ENCODE measurements around the gene PTS.
"Not testable (repeated sequence)": the region's sequence is repeated elsewhere in the genome, so short reads cannot be mapped to it uniquely, and the experiment has no call there.

PTS gene

GRCh38 chr11:112185883-112186282, 40.3 kb upstream of the PTS start:
- Histone ChIP-seq H3K4me1 (ENCODE audit: control insufficient read depth, low read depth, low read length) (no peaks in the 10 kb centered on the region), H3K56ac (ENCODE audit: low read length) (no peak overlapping the region), H3K27ac (ENCODE audit: low read depth, low read length) (no peak overlapping the region), H2BK15ac (replicated peaks; ENCODE audit: low read depth) (no peak overlapping the region), H3K36me3 (ENCODE audit: control insufficient read depth, insufficient read depth, low read length) (no peaks in the 10 kb centered on the region), H2BK5ac (ENCODE audit: low read length) (no peak overlapping the region), H2AK5ac (ENCODE audit: low read length) (no peak overlapping the region), H3K23ac (ENCODE audit: low read length) (no peak overlapping the region), H3K79me2 (ENCODE audit: control insufficient read depth, insufficient read depth, low read length) (no peaks in the 10 kb centered on the region), H3K27me3 (ENCODE audit: insufficient read depth, low read length, poor library complexity) (no peaks in the 10 kb centered on the region), H3K4ac (ENCODE audit: low read depth, low read length) (no peak overlapping the region), H3K79me1 (ENCODE audit: low read length) (no peaks in the 10 kb centered on the region), H2BK120ac (ENCODE audit: low read depth, low read length) (no peak overlapping the region), H3K4me3 (ENCODE audit: low read length) (no peak overlapping the region), H3K9ac (ENCODE audit: low read length) (no peak overlapping the region), H3K4me2 (ENCODE audit: low read length) (no peak overlapping the region), H3K18ac (ENCODE audit: low read length) (no peak overlapping the region), H4K5ac (ENCODE audit: low read length) (no peak overlapping the region), H4K8ac (ENCODE audit: low read depth, low read length) (no peak overlapping the region)
- no peak for DNase-seq

- Histone ChIP-seq H3K79me1 (ENCODE audit: low read length) (no peaks in the 10 kb centered on the region), H2BK120ac (ENCODE audit: low read depth, low read length) (no peak overlapping the region), H3K18ac (ENCODE audit: low read length) (no peak overlapping the region), H3K4me1 (ENCODE audit: control insufficient read depth, low read depth, low read length) (no peaks in the 10 kb centered on the region), H4K5ac (ENCODE audit: low read length) (no peak overlapping the region), H2BK15ac (replicated peaks; ENCODE audit: low read depth) (no peak overlapping the region), H3K36me3 (ENCODE audit: control insufficient read depth, insufficient read depth, low read length) (no peaks in the 10 kb centered on the region), H3K23ac (ENCODE audit: low read length) (no peak overlapping the region), H3K79me2 (ENCODE audit: control insufficient read depth, insufficient read depth, low read length) (no peaks in the 10 kb centered on the region), H3K4me2 (ENCODE audit: low read length) (no peak overlapping the region), H3K4ac (ENCODE audit: low read depth, low read length) (no peak overlapping the region), H3K27me3 (ENCODE audit: insufficient read depth, low read length, poor library complexity) (no peaks in the 10 kb centered on the region), H3K9ac (ENCODE audit: low read length) (no peak overlapping the region), H4K8ac (ENCODE audit: low read depth, low read length) (no peak overlapping the region), H3K27ac (ENCODE audit: low read depth, low read length) (no peak overlapping the region), H3K56ac (ENCODE audit: low read length) (no peak overlapping the region), H2AK5ac (ENCODE audit: low read length) (no peak overlapping the region), H3K4me3 (ENCODE audit: low read length) (no peak overlapping the region), H2BK5ac (ENCODE audit: low read length) (no peak overlapping the region)
- no peak for DNase-seq
Measured at GRCh38 chr11:112186304-112186703, 39.9 kb upstream of the PTS start.

GRCh38 chr11:112195113-112195512, 31.1 kb upstream of the PTS start:
- not testable (repeated sequence) for H3K4ac ChIP-seq (ENCODE audit: low read depth, low read length); H3K27me3 ChIP-seq (ENCODE audit: insufficient read depth, low read length, poor library complexity); H2BK15ac ChIP-seq (replicated peaks; ENCODE audit: low read depth); H4K8ac ChIP-seq (ENCODE audit: low read depth, low read length); H3K18ac ChIP-seq (ENCODE audit: low read length); H2BK5ac ChIP-seq (ENCODE audit: low read length); H3K9ac ChIP-seq (ENCODE audit: low read length); DNase-seq; H3K23ac ChIP-seq (ENCODE audit: low read length); H3K36me3 ChIP-seq (ENCODE audit: control insufficient read depth, insufficient read depth, low read length); H3K79me2 ChIP-seq (ENCODE audit: control insufficient read depth, insufficient read depth, low read length); H3K4me1 ChIP-seq (ENCODE audit: control insufficient read depth, low read depth, low read length); H3K27ac ChIP-seq (ENCODE audit: low read depth, low read length); H3K56ac ChIP-seq (ENCODE audit: low read length); H3K4me2 ChIP-seq (ENCODE audit: low read length); H3K79me1 ChIP-seq (ENCODE audit: low read length); H2BK120ac ChIP-seq (ENCODE audit: low read depth, low read length); H3K4me3 ChIP-seq (ENCODE audit: low read length); H4K5ac ChIP-seq (ENCODE audit: low read length); H2AK5ac ChIP-seq (ENCODE audit: low read length)
- WGBS (ENCODE audit: extremely low coverage, insufficient coverage, low lambda C conversion rate): no CpG with 5 or more reads among the region's 11 CpGs

GRCh38 chr11:112195951-112196351, 30.3 kb upstream of the PTS start:
- Histone ChIP-seq H2BK15ac (replicated peaks; ENCODE audit: low read depth) (no peak overlapping the region), H3K4me1 (ENCODE audit: control insufficient read depth, low read depth, low read length) (no peaks in the 10 kb centered on the region), H3K4ac (ENCODE audit: low read depth, low read length) (no peak overlapping the region), H4K8ac (ENCODE audit: low read depth, low read length) (no peak overlapping the region), H2BK120ac (ENCODE audit: low read depth, low read length) (no peak overlapping the region), H3K9ac (ENCODE audit: low read length) (no peak overlapping the region), H3K79me2 (ENCODE audit: control insufficient read depth, insufficient read depth, low read length) (no peaks in the 10 kb centered on the region), H3K79me1 (ENCODE audit: low read length) (no peaks in the 10 kb centered on the region), H3K36me3 (ENCODE audit: control insufficient read depth, insufficient read depth, low read length) (no peaks in the 10 kb centered on the region), H3K27me3 (ENCODE audit: insufficient read depth, low read length, poor library complexity) (no peaks in the 10 kb centered on the region), H3K4me2 (ENCODE audit: low read length) (no peak overlapping the region), H2BK5ac (ENCODE audit: low read length) (no peak overlapping the region), H3K4me3 (ENCODE audit: low read length) (no peak overlapping the region), H2AK5ac (ENCODE audit: low read length) (no peak overlapping the region), H4K5ac (ENCODE audit: low read length) (no peak overlapping the region), H3K27ac (ENCODE audit: low read depth, low read length) (no peak overlapping the region), H3K56ac (ENCODE audit: low read length) (no peak overlapping the region), H3K18ac (ENCODE audit: low read length) (no peak overlapping the region), H3K23ac (ENCODE audit: low read length) (no peak overlapping the region)
- DNase-seq: no peak
- WGBS (ENCODE audit: extremely low coverage, insufficient coverage, low lambda C conversion rate): no CpG with 5 or more reads among the region's 2 CpGs

GRCh38 chr11:112196519-112197087, 29.6 kb upstream of the PTS start:
- no peak overlapping the region for H2AK5ac ChIP-seq (ENCODE audit: low read length)
- no CpG with 5 or more reads among the region's 2 CpGs for WGBS (ENCODE audit: extremely low coverage, insufficient coverage, low lambda C conversion rate)
- H3K23ac ChIP-seq (ENCODE audit: low read length): no peak overlapping the region

GRCh38 chr11:112199101-112199500, 27.1 kb upstream of the PTS start:
- not testable (repeated sequence) for H3K79me1 ChIP-seq (ENCODE audit: low read length); H3K4me1 ChIP-seq (ENCODE audit: control insufficient read depth, low read depth, low read length); DNase-seq; H3K36me3 ChIP-seq (ENCODE audit: control insufficient read depth, insufficient read depth, low read length); H3K18ac ChIP-seq (ENCODE audit: low read length); H3K4me3 ChIP-seq (ENCODE audit: low read length); H3K4me2 ChIP-seq (ENCODE audit: low read length); H3K4ac ChIP-seq (ENCODE audit: low read depth, low read length); H2AK5ac ChIP-seq (ENCODE audit: low read length); H3K23ac ChIP-seq (ENCODE audit: low read length); H3K27ac ChIP-seq (ENCODE audit: low read depth, low read length); H3K56ac ChIP-seq (ENCODE audit: low read length); H3K9ac ChIP-seq (ENCODE audit: low read length); H2BK5ac ChIP-seq (ENCODE audit: low read length); H4K8ac ChIP-seq (ENCODE audit: low read depth, low read length); H2BK15ac ChIP-seq (replicated peaks; ENCODE audit: low read depth); H3K27me3 ChIP-seq (ENCODE audit: insufficient read depth, low read length, poor library complexity); H2BK120ac ChIP-seq (ENCODE audit: low read depth, low read length); H3K79me2 ChIP-seq (ENCODE audit: control insufficient read depth, insufficient read depth, low read length); H4K5ac ChIP-seq (ENCODE audit: low read length)
- no CpG with 5 or more reads among the region's 4 CpGs for WGBS (ENCODE audit: extremely low coverage, insufficient coverage, low lambda C conversion rate)

More at GRCh38 chr11:112196519-112197087, 29.6 kb upstream of the PTS start:
- no peak overlapping the region for H2BK15ac ChIP-seq (replicated peaks; ENCODE audit: low read depth)
- H3K56ac ChIP-seq (ENCODE audit: low read length): no peak overlapping the region
- H3K18ac ChIP-seq (ENCODE audit: low read length): no peak overlapping the region
- H3K36me3 ChIP-seq (ENCODE audit: control insufficient read depth, insufficient read depth, low read length): no peaks in the 10 kb centered on the region
- H2BK5ac ChIP-seq (ENCODE audit: low read length): no peak overlapping the region
- no peaks in the 10 kb centered on the region for H3K79me1 ChIP-seq (ENCODE audit: low read length)
- no peak overlapping the region for H3K27ac ChIP-seq (ENCODE audit: low read depth, low read length)
- DNase-seq: no peak
- no peak overlapping the region for H3K9ac ChIP-seq (ENCODE audit: low read length)
- H3K4me2 ChIP-seq (ENCODE audit: low read length): no peak overlapping the region
- H3K4ac ChIP-seq (ENCODE audit: low read depth, low read length): no peak overlapping the region
- no peak overlapping the region for H2BK120ac ChIP-seq (ENCODE audit: low read depth, low read length)
- no peaks in the 10 kb centered on the region for H3K4me1 ChIP-seq (ENCODE audit: control insufficient read depth, low read depth, low read length)
- no peak overlapping the region for H4K8ac ChIP-seq (ENCODE audit: low read depth, low read length)
- no peak overlapping the region for H4K5ac ChIP-seq (ENCODE audit: low read length)
- no peak overlapping the region for H3K4me3 ChIP-seq (ENCODE audit: low read length)
- no peaks in the 10 kb centered on the region for H3K27me3 ChIP-seq (ENCODE audit: insufficient read depth, low read length, poor library complexity)
- H3K79me2 ChIP-seq (ENCODE audit: control insufficient read depth, insufficient read depth, low read length): no peaks in the 10 kb centered on the region

Measured in mesendoderm (in vitro differentiated cells).